ENCODE results near the gene CLIP1.
"Not testable (repeated sequence)": the region's sequence is repeated elsewhere in the genome, so short reads cannot be mapped to it uniquely, and the experiment has no call there.

The CLIP1 gene

GRCh38 chr12:122310626-122311333 lies 111.7 kb downstream of the CLIP1 start:
- DNase-seq (ENCODE audit: low spot score) = no peak

GRCh38 chr12:122309564-122310121 lies 112.8 kb downstream of the CLIP1 start:
- DNase-seq (ENCODE audit: low spot score) = no peak

- peak; percentile 35 for DNase-seq (ENCODE audit: low spot score)
These were observed 113.7 kb downstream of the CLIP1 start for GRCh38 chr12:122308811-122309210.

GRCh38 chr12:122306407-122306806 lies 116.1 kb downstream of the CLIP1 start:
- no peak for DNase-seq (ENCODE audit: low spot score)

- no peak for DNase-seq (ENCODE audit: low spot score)
These were observed 117.5 kb downstream of the CLIP1 start for GRCh38 chr12:122304924-122305323.

- no peak for DNase-seq (ENCODE audit: low spot score)
These were observed 119.4 kb downstream of the CLIP1 start for GRCh38 chr12:122303068-122303467.

- DNase-seq (ENCODE audit: low spot score) = no peak
These were observed 124.3 kb downstream of the CLIP1 start for GRCh38 chr12:122298071-122298748.

- DNase-seq (ENCODE audit: low spot score) = no peak
These were observed 125.0 kb downstream of the CLIP1 start for GRCh38 chr12:122297494-122297893.

- no peak for DNase-seq (ENCODE audit: low spot score)
These were observed 126.6 kb downstream of the CLIP1 start for GRCh38 chr12:122295877-122296276.

GRCh38 chr12:122293081-122293480 lies 129.4 kb downstream of the CLIP1 start:
- no peak for DNase-seq (ENCODE audit: low spot score)

- DNase-seq (ENCODE audit: low spot score) = no peak
These were observed 131.0 kb downstream of the CLIP1 start for GRCh38 chr12:122291431-122291830.

- DNase-seq (ENCODE audit: low spot score) = no peak
These were observed 138.8 kb downstream of the CLIP1 start for GRCh38 chr12:122283680-122284079.

- peak; percentile 69 for DNase-seq (ENCODE audit: low spot score)
These were observed 140.4 kb downstream of the CLIP1 start for GRCh38 chr12:122282061-122282460.

GRCh38 chr12:122276242-122276641 lies 146.2 kb downstream of the CLIP1 start:
- no peak for DNase-seq (ENCODE audit: low spot score)

- no peak for DNase-seq (ENCODE audit: low spot score)
These were observed 147.0 kb downstream of the CLIP1 start for GRCh38 chr12:122275459-122275858.

- DNase-seq (ENCODE audit: low spot score) = peak; percentile 97
These were observed 156.1 kb downstream of the CLIP1 start, which contains the start of gene VPS33A for GRCh38 chr12:122266230-122266901. VPS33A (minus strand) TSS chr12:122266494; CDS start chr12:122266408, 86 bp downstream.

GRCh38 chr12:122265886-122266229 lies 156.6 kb downstream of the CLIP1 start:
- DNase-seq (ENCODE audit: low spot score) = peak; percentile 25

- no peak for DNase-seq (ENCODE audit: low spot score)
These were observed 157.0 kb downstream of the CLIP1 start for GRCh38 chr12:122265476-122265875.

- not testable (repeated sequence) for DNase-seq (ENCODE audit: low spot score)
These were observed 161.7 kb downstream of the CLIP1 start for GRCh38 chr12:122260735-122261134.

- DNase-seq (ENCODE audit: low spot score) = not testable (repeated sequence)
These were observed 163.5 kb downstream of the CLIP1 start for GRCh38 chr12:122258939-122259338.

- DNase-seq (ENCODE audit: low spot score) = not testable (repeated sequence)
These were observed 164.0 kb downstream of the CLIP1 start for GRCh38 chr12:122258462-122258861.

- DNase-seq (ENCODE audit: low spot score) = no peak
These were observed 171.9 kb downstream of the CLIP1 start for GRCh38 chr12:122250536-122250935.

GRCh38 chr12:122250047-122250446 lies 172.4 kb downstream of the CLIP1 start:
- no peak for DNase-seq (ENCODE audit: low spot score)

Data from AG08395 (cell line).